Measurements from ENCODE around the gene RYR1. TPM values are rescaled to one million over a fixed set of nuclear protein-coding genes. Genes with fewer than 3 reads are reported as not detected.
"Not testable (repeated sequence)": the region's sequence is repeated elsewhere in the genome, so short reads cannot be mapped to it uniquely, and the experiment has no call there.

The RYR1 gene
- total and polyA plus RNA-seq, 2 donors (not counting 1 experiment from before 2014, with no cell fraction given), result 0.43 to 3.8 TPM

DNA sequence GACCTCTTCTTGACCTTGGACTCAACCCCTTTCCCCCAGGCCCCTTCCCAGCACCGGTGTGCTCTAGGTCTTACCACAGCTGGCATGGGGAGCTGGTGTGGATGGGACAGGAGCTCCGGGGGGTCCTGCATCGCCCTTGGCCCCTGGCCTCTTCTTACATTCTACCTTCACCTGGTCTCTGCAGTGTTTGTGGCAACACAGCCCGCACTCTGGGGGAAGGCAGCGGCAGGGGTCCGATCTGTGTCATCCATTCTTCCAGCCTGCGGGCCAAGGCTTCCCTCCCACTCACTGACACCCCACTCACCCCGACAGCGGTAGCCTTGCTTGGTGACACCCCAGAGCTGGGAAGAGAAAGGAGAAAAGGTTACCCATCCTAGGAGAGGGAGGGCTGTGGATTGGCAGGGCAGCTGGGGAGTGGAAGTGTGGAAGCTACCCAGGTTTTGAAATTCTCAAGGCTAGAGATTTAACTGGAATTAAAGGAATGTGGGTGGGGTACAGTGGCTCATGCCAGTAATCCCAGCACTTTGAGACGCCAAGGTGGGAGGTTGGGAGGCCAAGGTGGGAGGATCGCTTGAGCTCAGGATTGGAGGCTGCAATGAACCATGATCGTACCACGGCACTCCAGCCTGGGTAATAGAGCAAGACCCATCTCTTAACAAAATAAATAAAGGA lies 22.3 kb upstream of the RYR1 start:
- no peak overlapping the region for H3K4me2 ChIP-seq (replicated peaks; ENCODE audit: low read depth, low read length, poor library complexity, severe bottlenecking)
- intact Hi-C loops (cut with micrococcal nuclease), result no loop called here
- no peak overlapping the region for H3K27ac Mint-ChIP-seq
- H3K27me3 ChIP-seq (replicated peaks in 1 of 4; ENCODE audit: control extremely low read depth in 1 of 4, control insufficient read depth in 3 of 4, insufficient read depth in 4 of 4, low read length in 3 of 4), result no peaks in the 10 kb centered on the region
- WGBS (ENCODE audit: insufficient coverage), result 100% methylated on average over 1 of the region's 13 CpGs
- H3K27ac ChIP-seq (ENCODE audit: low read length in 2 of 2), result no peak overlapping the region
- CTCF ChIA-PET, result interaction anchor here (0.6 kb wide), 1 partner anchor 223 kb away, joined by 3 read pairs; no protein-coding TSS in a partner anchor
- H3K4me1 ChIP-seq (ENCODE audit: control insufficient read depth in 2 of 2, insufficient read depth in 2 of 2, low read length in 2 of 2), result no peaks in the 10 kb centered on the region
- no peaks in the 10 kb centered on the region for H3K9me3 ChIP-seq (ENCODE audit: control extremely low read depth in 1 of 3, control insufficient read depth in 2 of 3, insufficient read depth in 1 of 3, low read length in 2 of 3)
- H3K9ac ChIP-seq (ENCODE audit: low read length), result no peak overlapping the region
- no peaks in the 10 kb centered on the region for H3K27me3 Mint-ChIP-seq
- no peaks in the 10 kb centered on the region for H3K9me3 Mint-ChIP-seq (ENCODE audit: insufficient read depth)
- no peaks in the 10 kb centered on the region for H3K4me1 Mint-ChIP-seq
- DNase-seq, result no peak
- TF ChIP-seq, protein P1, sequence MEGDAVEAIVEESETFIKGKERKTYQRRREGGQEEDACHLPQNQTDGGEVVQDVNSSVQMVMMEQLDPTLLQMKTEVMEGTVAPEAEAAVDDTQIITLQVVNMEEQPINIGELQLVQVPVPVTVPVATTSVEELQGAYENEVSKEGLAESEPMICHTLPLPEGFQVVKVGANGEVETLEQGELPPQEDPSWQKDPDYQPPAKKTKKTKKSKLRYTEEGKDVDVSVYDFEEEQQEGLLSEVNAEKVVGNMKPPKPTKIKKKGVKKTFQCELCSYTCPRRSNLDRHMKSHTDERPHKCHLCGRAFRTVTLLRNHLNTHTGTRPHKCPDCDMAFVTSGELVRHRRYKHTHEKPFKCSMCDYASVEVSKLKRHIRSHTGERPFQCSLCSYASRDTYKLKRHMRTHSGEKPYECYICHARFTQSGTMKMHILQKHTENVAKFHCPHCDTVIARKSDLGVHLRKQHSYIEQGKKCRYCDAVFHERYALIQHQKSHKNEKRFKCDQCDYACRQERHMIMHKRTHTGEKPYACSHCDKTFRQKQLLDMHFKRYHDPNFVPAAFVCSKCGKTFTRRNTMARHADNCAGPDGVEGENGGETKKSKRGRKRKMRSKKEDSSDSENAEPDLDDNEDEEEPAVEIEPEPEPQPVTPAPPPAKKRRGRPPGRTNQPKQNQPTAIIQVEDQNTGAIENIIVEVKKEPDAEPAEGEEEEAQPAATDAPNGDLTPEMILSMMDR (IDR thresholded peaks at IDR 0.05), result no peak
- no peak for TF ChIP-seq EZH2 (IDR thresholded peaks at IDR 0.05; ENCODE audit: borderline replicate concordance, insufficient read depth, low read depth, low read length, poor library complexity, severe bottlenecking)
- ATAC-seq (ENCODE audit: low read depth), result no peak
- H3K36me3 ChIP-seq (replicated peaks in 1 of 2; ENCODE audit: control extremely low read depth in 1 of 2, control insufficient read depth in 1 of 2, extremely low read depth in 1 of 2, insufficient read depth in 2 of 2, low read length in 1 of 2), result peaks cover 2 to 14% of the 10 kb centered on the region in 2 experiments
- H3K4me3 ChIP-seq (ENCODE audit: control extremely low read depth in 1 of 5, extremely low read depth in 1 of 5, insufficient read depth in 1 of 5, low read depth in 2 of 5, low read length in 4 of 5), result no peak overlapping the region
- no peak overlapping the region for H2AFZ ChIP-seq (ENCODE audit: insufficient read depth, low read depth, low read length, poor library complexity, severe bottlenecking)
- POLR2A ChIA-PET, result interaction anchor here (1.3 kb wide), 1 partner anchor 9 kb away, joined by 4 read pairs; the partner anchor contains the start of gene FAM98C
- no peaks in the 10 kb centered on the region for H4K20me1 ChIP-seq (ENCODE audit: control insufficient read depth, insufficient read depth, low read length, poor library complexity, severe bottlenecking)
- H3K79me2 ChIP-seq (ENCODE audit: control insufficient read depth, insufficient read depth, low read length), result no peaks in the 10 kb centered on the region
- H3K4me3 Mint-ChIP-seq, result no peak overlapping the region

DNA sequence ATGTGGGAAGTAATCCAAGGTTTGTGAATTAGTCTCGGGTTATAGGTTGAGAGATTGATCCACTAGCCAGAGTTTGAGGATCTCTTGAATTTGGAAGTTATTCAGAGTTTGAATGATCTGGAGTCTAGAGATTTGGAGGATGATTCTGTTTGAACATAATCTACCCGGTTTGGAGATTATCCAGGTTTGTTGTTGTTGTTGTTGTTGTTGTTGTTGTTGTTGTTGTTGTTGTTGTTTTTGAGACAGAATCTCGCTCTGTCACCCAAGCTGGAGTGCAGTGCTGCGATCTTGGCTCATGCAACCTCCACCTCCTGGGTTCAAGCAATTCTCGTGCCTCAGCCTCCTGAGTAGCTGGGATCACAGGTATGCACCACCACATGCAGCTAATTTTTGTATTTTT lies 21.6 kb upstream of the RYR1 start:
- H3K9me3 ChIP-seq (ENCODE audit: control extremely low read depth in 1 of 3, control insufficient read depth in 2 of 3, insufficient read depth in 1 of 3, low read length in 2 of 3); H3K9ac ChIP-seq (ENCODE audit: low read length); DNase-seq; H3K36me3 ChIP-seq (replicated peaks in 1 of 2; ENCODE audit: control extremely low read depth in 1 of 2, control insufficient read depth in 1 of 2, extremely low read depth in 1 of 2, insufficient read depth in 2 of 2, low read length in 1 of 2); H2AFZ ChIP-seq (ENCODE audit: insufficient read depth, low read depth, low read length, poor library complexity, severe bottlenecking); H3K4me3 ChIP-seq (ENCODE audit: control extremely low read depth in 1 of 5, extremely low read depth in 1 of 5, insufficient read depth in 1 of 5, low read depth in 2 of 5, low read length in 4 of 5); H3K27me3 ChIP-seq (replicated peaks in 1 of 4; ENCODE audit: control extremely low read depth in 1 of 4, control insufficient read depth in 3 of 4, insufficient read depth in 4 of 4, low read length in 3 of 4); H3K27ac ChIP-seq (ENCODE audit: low read length in 2 of 2); H3K9me3 Mint-ChIP-seq (ENCODE audit: insufficient read depth); H3K27me3 Mint-ChIP-seq; intact Hi-C loops (cut with micrococcal nuclease); ATAC-seq (ENCODE audit: low read depth); H3K4me1 Mint-ChIP-seq; H3K4me2 ChIP-seq (replicated peaks; ENCODE audit: low read depth, low read length, poor library complexity, severe bottlenecking); H3K27ac Mint-ChIP-seq; H3K4me1 ChIP-seq (ENCODE audit: control insufficient read depth in 2 of 2, insufficient read depth in 2 of 2, low read length in 2 of 2); H3K4me3 Mint-ChIP-seq; H4K20me1 ChIP-seq (ENCODE audit: control insufficient read depth, insufficient read depth, low read length, poor library complexity, severe bottlenecking); H3K79me2 ChIP-seq (ENCODE audit: control insufficient read depth, insufficient read depth, low read length): not testable (repeated sequence)
- WGBS (ENCODE audit: insufficient coverage), result 100% methylated on average over 5 of the region's 5 CpGs
- ChIA-PET CTCF (interaction anchor here (0.6 kb wide), 1 partner anchor 222 kb away, joined by 3 read pairs; no protein-coding TSS in a partner anchor), POLR2A (interaction anchor here (1.3 kb wide), 1 partner anchor 9 kb away, joined by 4 read pairs; the partner anchor contains the start of gene FAM98C)

All from B cell (primary cell).